ENCODE measurements around the gene ZNF536. TPM values are rescaled to one million over a fixed set of nuclear protein-coding genes. Genes with fewer than 3 reads are reported as not detected.

Gene ZNF536
- total RNA-seq, 1 experiment from 2014 or later, result 0.05 TPM

- Histone ChIP-seq H3K27me3 (ENCODE audit: control insufficient read depth, insufficient read depth, low read length) (0 out of 2 replicates have a peak, but pooled peaks cover 2% of the 10 kb centered on the region), H3K27ac (ENCODE audit: low read length) (no peak overlapping the region), H3K4me3 (ENCODE audit: low read depth in 2 of 2, low read length in 2 of 2) (no peak overlapping the region), H3K4me1 (ENCODE audit: control insufficient read depth, insufficient read depth, low read length) (no peaks in the 10 kb centered on the region), H3K9me3 (ENCODE audit: control insufficient read depth, insufficient read depth, low read depth, low read length) (no peaks in the 10 kb centered on the region), H3K36me3 (ENCODE audit: control insufficient read depth, insufficient read depth, low read length) (no peaks in the 10 kb centered on the region)
- ChIA-PET POLR2A (no interaction called here), CTCF (no interaction called here)
- BruUV-seq (replicated peaks), result no TSS peak
- in situ Hi-C loops (cut with HindIII; ENCODE audit: low pct_unique_long_range_greater_than_20kb, low sequenced_read_pairs), result no loop called here
- DNase-seq (ENCODE audit: low read depth, low spot score) (no peak), ATAC-seq (no peak)
- intact Hi-C loops (cut with micrococcal nuclease; ENCODE audit: unreplicated experiment), result no loop called here
- TF ChIP-seq TCF7L2 (IDR thresholded peaks at IDR 0.05; ENCODE audit: low read depth, low read length) (no peak), SIN3A (IDR thresholded peaks at IDR 0.05; ENCODE audit: borderline replicate concordance, insufficient read depth, low read depth, low read length) (no peak), POLR2AphosphoS5 (IDR thresholded peaks at IDR 0.05; ENCODE audit: low read depth, low read length) (no peak)
- TF ChIP-seq, protein P1, sequence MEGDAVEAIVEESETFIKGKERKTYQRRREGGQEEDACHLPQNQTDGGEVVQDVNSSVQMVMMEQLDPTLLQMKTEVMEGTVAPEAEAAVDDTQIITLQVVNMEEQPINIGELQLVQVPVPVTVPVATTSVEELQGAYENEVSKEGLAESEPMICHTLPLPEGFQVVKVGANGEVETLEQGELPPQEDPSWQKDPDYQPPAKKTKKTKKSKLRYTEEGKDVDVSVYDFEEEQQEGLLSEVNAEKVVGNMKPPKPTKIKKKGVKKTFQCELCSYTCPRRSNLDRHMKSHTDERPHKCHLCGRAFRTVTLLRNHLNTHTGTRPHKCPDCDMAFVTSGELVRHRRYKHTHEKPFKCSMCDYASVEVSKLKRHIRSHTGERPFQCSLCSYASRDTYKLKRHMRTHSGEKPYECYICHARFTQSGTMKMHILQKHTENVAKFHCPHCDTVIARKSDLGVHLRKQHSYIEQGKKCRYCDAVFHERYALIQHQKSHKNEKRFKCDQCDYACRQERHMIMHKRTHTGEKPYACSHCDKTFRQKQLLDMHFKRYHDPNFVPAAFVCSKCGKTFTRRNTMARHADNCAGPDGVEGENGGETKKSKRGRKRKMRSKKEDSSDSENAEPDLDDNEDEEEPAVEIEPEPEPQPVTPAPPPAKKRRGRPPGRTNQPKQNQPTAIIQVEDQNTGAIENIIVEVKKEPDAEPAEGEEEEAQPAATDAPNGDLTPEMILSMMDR (IDR thresholded peaks at IDR 0.05), result no peak
- TF ChIP-seq, protein P2, sequence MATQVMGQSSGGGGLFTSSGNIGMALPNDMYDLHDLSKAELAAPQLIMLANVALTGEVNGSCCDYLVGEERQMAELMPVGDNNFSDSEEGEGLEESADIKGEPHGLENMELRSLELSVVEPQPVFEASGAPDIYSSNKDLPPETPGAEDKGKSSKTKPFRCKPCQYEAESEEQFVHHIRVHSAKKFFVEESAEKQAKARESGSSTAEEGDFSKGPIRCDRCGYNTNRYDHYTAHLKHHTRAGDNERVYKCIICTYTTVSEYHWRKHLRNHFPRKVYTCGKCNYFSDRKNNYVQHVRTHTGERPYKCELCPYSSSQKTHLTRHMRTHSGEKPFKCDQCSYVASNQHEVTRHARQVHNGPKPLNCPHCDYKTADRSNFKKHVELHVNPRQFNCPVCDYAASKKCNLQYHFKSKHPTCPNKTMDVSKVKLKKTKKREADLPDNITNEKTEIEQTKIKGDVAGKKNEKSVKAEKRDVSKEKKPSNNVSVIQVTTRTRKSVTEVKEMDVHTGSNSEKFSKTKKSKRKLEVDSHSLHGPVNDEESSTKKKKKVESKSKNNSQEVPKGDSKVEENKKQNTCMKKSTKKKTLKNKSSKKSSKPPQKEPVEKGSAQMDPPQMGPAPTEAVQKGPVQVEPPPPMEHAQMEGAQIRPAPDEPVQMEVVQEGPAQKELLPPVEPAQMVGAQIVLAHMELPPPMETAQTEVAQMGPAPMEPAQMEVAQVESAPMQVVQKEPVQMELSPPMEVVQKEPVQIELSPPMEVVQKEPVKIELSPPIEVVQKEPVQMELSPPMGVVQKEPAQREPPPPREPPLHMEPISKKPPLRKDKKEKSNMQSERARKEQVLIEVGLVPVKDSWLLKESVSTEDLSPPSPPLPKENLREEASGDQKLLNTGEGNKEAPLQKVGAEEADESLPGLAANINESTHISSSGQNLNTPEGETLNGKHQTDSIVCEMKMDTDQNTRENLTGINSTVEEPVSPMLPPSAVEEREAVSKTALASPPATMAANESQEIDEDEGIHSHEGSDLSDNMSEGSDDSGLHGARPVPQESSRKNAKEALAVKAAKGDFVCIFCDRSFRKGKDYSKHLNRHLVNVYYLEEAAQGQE (IDR thresholded peaks at IDR 0.05; ENCODE audit: insufficient read depth in 1 of 2, low read depth in 2 of 2, low read length in 1 of 2), result no peak
These were observed 234.2 kb downstream of the ZNF536 start for GRCh38 chr19:30606114-30607050.
